Measurements from ENCODE around the gene ACADSB. TPM values are rescaled to one million over a fixed set of nuclear protein-coding genes. Genes with fewer than 3 reads are reported as not detected.

The ACADSB gene
- total RNA-seq, 1 experiment from 2014 or later, result 12.8 TPM

- TF ChIP-seq, protein P1, sequence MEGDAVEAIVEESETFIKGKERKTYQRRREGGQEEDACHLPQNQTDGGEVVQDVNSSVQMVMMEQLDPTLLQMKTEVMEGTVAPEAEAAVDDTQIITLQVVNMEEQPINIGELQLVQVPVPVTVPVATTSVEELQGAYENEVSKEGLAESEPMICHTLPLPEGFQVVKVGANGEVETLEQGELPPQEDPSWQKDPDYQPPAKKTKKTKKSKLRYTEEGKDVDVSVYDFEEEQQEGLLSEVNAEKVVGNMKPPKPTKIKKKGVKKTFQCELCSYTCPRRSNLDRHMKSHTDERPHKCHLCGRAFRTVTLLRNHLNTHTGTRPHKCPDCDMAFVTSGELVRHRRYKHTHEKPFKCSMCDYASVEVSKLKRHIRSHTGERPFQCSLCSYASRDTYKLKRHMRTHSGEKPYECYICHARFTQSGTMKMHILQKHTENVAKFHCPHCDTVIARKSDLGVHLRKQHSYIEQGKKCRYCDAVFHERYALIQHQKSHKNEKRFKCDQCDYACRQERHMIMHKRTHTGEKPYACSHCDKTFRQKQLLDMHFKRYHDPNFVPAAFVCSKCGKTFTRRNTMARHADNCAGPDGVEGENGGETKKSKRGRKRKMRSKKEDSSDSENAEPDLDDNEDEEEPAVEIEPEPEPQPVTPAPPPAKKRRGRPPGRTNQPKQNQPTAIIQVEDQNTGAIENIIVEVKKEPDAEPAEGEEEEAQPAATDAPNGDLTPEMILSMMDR (conservative IDR thresholded peaks at IDR 0.05), result no peak
- no peak for TF ChIP-seq EZH2 (IDR thresholded peaks at IDR 0.05; ENCODE audit: low read depth)
- Histone ChIP-seq H3K27ac (no peak overlapping the region), H2AFZ (no peak overlapping the region), H3K27me3 (ENCODE audit: insufficient read depth, low read depth) (no peaks in the 10 kb centered on the region; the same call in 1 of the 2 replicates), H3K4me3 (no peak overlapping the region), H4K20me1 (ENCODE audit: insufficient read depth) (no peaks in the 10 kb centered on the region), H3K4me1 (replicated peaks; ENCODE audit: insufficient read depth) (no peaks in the 10 kb centered on the region), H3K9me3 (ENCODE audit: insufficient read depth, low read depth) (no peaks in the 10 kb centered on the region), H3F3A (ENCODE audit: insufficient read depth, low read depth) (no peaks in the 10 kb centered on the region), H3K9me2 (ENCODE audit: insufficient read depth) (no peaks in the 10 kb centered on the region), H3K36me3 (ENCODE audit: low read depth) (no peaks in the 10 kb centered on the region), H3K79me2 (ENCODE audit: low read depth) (no peaks in the 10 kb centered on the region), H3K4me2 (no peak overlapping the region)
- intact Hi-C loops (cut with micrococcal nuclease; ENCODE audit: unreplicated experiment), result no loop called here
- no TSS peak for BruUV-seq (replicated peaks)
- DNase-seq, result no peak
- POLR2A ChIA-PET (ENCODE audit: unreplicated experiment), result no interaction called here
- CTCF ChIA-PET, result no interaction called here
Observed at GRCh38 chr10:123083811-123084210, 75.0 kb downstream of the ACADSB start.

GRCh38 chr10:123086281-123086680, 77.5 kb downstream of the ACADSB start:
- H3K79me2 ChIP-seq (ENCODE audit: low read depth), result no peaks in the 10 kb centered on the region
- H3K27ac ChIP-seq, result no peak overlapping the region
- peaks cover 7% of the 10 kb centered on the region for H3K27me3 ChIP-seq (ENCODE audit: insufficient read depth, low read depth)
- no peaks in the 10 kb centered on the region for H3K9me3 ChIP-seq (ENCODE audit: insufficient read depth, low read depth)
- no peak for DNase-seq
- no peaks in the 10 kb centered on the region for H3K36me3 ChIP-seq (ENCODE audit: low read depth)
- H3K4me2 ChIP-seq, result no peak overlapping the region
- TF ChIP-seq, protein P1 (conservative IDR thresholded peaks at IDR 0.05), result no peak
- TF ChIP-seq EZH2 (IDR thresholded peaks at IDR 0.05; ENCODE audit: low read depth), result no peak
- H3F3A ChIP-seq (ENCODE audit: insufficient read depth, low read depth), result no peaks in the 10 kb centered on the region
- no peak overlapping the region for H3K4me3 ChIP-seq
- intact Hi-C loops (cut with micrococcal nuclease; ENCODE audit: unreplicated experiment), result no loop called here
- ChIA-PET POLR2A (ENCODE audit: unreplicated experiment) (no interaction called here), CTCF (no interaction called here)
- no peaks in the 10 kb centered on the region for H4K20me1 ChIP-seq (ENCODE audit: insufficient read depth)
- no peaks in the 10 kb centered on the region for H3K4me1 ChIP-seq (replicated peaks; ENCODE audit: insufficient read depth)
- no peak overlapping the region for H2AFZ ChIP-seq
- BruUV-seq (replicated peaks), result no TSS peak
- H3K9me2 ChIP-seq (ENCODE audit: insufficient read depth), result no peaks in the 10 kb centered on the region

DNA sequence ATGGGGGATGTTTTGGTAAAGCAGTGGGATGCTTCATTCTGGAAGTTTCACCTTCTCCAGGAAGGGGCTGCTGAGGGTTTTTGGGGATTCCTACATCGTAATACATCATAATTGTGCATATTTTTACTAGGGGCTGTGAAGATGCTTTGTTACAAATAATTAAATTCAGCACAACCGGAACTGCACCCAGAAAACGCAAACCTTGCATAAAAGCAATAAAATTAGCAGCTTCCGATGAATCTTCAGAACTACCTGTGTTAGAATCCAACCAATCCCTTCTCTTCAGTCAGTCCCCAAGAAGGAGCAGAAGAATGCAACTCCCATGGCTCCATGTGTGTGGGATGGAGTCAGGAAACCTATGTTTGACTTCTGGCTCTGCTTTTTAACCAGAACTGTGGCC, 78.5 kb downstream of the ACADSB start:
- no TSS peak for BruUV-seq (replicated peaks)
- H3K9me3 ChIP-seq (ENCODE audit: insufficient read depth, low read depth), result no peaks in the 10 kb centered on the region
- no peak overlapping the region for H3K4me3 ChIP-seq
- H3K9me2 ChIP-seq (ENCODE audit: insufficient read depth), result no peaks in the 10 kb centered on the region
- ChIA-PET CTCF (no interaction called here), POLR2A (ENCODE audit: unreplicated experiment) (no interaction called here)
- H4K20me1 ChIP-seq (ENCODE audit: insufficient read depth), result no peaks in the 10 kb centered on the region
- H2AFZ ChIP-seq, result no peak overlapping the region
- H3F3A ChIP-seq (ENCODE audit: insufficient read depth, low read depth), result no peaks in the 10 kb centered on the region
- H3K27ac ChIP-seq, result no peak overlapping the region
- intact Hi-C loops (cut with micrococcal nuclease; ENCODE audit: unreplicated experiment), result no loop called here
- TF ChIP-seq, protein P1 (conservative IDR thresholded peaks at IDR 0.05), result no peak
- no peak for TF ChIP-seq EZH2 (IDR thresholded peaks at IDR 0.05; ENCODE audit: low read depth)
- H3K4me2 ChIP-seq, result no peak overlapping the region
- no peak for DNase-seq
- H3K79me2 ChIP-seq (ENCODE audit: low read depth), result no peaks in the 10 kb centered on the region
- peaks cover 14% of the 10 kb centered on the region for H3K27me3 ChIP-seq (ENCODE audit: insufficient read depth, low read depth)
- no peaks in the 10 kb centered on the region for H3K36me3 ChIP-seq (ENCODE audit: low read depth)
- H3K4me1 ChIP-seq (replicated peaks; ENCODE audit: insufficient read depth), result no peaks in the 10 kb centered on the region
